GM18868 (cell line): Measurements from ENCODE around the gene KIAA0586.
"Not testable (repeated sequence)": the region's sequence is repeated elsewhere in the genome, so short reads cannot be mapped to it uniquely, and the experiment has no call there.

Experiments
- ATAC-seq: cut with Tn5 transposase; IDR thresholded peaks from one replicate; pipeline ENCODE4 v1.9.1; 2021; ENCODE audit warnings: mild to moderate bottlenecking, moderate library complexity; ENCODE audit not compliant: unreplicated experiment

KIAA0586 gene

GRCh38 chr14:58427281-58428117 is at the start of gene KIAA0586, which contains the start of gene TIMM9:
TSS of gene KIAA0586 (plus strand) at chr14:58427719. CDS start at chr14:58428265, 546 bp downstream.
TSS of gene TIMM9 (minus strand) at chr14:58427531. CDS start at chr14:58411945, 15,586 bp downstream.
- peak; percentile 90 for ATAC-seq

DNA sequence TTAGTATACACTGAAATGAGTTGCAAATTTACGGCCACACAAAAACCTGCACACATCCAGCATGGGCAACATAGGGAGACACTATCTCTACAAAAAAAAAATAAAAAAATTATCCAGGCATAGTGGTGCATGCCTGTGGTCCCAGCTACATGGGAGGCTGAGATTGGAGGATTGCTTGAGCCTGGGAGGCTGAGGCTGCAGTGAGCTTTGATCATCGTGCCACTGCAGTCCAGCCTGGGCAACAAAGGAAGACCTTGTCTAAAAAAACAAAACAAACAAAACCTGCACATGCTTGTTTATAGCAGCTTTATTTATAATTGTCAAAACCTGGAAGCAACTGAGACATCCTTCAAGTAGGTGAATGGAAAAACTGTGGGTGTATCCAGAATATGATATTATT is 36.7 kb upstream of the KIAA0586 start:
- no peak for ATAC-seq

DNA sequence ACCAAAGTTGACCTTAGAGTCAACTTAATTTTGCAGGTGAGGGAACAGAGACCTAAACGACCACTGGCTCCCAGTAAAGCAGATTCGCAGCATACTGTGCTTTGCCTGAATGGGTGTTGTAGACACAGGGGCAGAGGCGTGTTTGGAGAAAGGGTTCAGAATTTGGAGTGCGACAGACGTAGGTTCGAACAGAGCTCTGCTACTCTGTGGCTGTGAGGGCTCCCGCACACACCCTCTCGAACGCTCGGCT is 32.0 kb upstream of the KIAA0586 start:
- no peak for ATAC-seq

DNA sequence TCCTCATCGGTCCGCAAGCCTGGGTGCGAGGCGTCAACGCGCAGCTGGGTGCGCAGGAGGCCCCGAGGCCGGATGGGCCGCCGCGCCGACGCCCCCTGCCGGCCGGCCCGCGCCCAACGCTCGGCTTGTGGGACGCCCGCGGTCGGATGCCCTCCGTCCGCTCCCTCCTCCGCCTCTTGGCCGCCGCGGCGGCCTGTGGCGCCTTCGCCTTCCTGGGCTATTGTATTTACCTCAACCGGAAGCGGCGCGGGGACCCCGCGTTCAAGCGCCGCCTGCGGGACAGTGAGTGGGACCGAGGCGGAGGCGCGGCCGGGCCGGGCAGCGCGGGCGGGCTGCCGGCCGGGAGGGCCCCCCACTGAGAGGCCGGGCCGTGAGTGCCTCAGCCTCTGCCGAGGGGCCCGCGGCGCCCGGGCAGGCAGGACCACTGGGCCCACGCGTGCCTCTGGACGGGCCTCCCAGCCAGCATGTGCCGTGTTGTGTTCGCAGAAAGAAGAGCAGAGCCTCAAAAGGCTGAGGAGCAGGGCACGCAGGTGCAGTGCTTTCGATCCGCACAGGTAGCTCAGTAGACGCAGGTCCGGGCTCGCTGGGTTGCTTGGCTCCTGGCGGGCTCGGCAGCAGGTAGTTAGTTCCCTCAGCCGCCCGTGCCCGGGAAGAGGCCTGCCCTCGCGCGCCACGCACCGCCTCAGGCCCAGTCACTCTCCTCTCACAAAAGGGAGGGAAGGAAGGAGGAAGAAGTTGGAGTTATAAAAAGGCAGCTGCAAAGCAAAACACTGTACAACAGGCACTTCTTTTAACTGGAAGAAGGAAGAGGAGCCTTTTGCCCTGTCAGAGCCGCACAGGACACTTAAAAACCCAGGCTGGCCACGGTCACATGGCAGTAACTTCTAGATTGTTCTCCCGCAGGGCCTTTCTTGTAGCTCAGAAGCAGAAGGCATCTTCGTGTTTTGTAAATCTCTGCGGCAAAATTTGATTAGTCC is 31.4 kb upstream of the KIAA0586 start, which contains the start of gene TOMM20L:
TSS of gene TOMM20L (plus strand) at position 119 of the 977 bp plus-strand sequence. CDS start at position 147, 28 bp downstream.
- peak; percentile 94 for ATAC-seq

- no peak for ATAC-seq
These were observed 30.4 kb upstream of the KIAA0586 start for GRCh38 chr14:58397156-58397555.

GRCh38 chr14:58398495-58398894 is 29.0 kb upstream of the KIAA0586 start:
- ATAC-seq = no peak

DNA sequence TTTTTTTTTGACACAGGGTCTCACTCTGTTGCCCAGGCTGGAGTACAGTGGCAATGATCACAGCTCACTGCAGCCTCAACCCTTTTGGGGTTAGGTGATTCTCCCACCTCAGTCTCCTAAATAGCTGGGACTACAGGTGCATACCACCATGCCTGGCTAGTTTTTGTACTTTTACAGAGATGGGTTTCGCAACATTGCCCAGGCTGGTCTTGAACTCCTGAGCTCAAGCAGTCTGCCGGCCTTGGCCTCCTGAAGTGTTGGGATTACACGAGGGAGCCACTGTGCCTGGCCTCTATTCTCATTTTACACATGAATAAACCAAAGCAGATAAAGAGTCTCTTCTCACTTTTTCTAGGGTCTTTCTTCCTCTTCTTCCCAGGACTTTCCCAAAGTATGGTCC is 28.6 kb upstream of the KIAA0586 start:
- no peak for ATAC-seq

GRCh38 chr14:58401587-58401986 is 25.9 kb upstream of the KIAA0586 start:
- ATAC-seq = no peak

DNA sequence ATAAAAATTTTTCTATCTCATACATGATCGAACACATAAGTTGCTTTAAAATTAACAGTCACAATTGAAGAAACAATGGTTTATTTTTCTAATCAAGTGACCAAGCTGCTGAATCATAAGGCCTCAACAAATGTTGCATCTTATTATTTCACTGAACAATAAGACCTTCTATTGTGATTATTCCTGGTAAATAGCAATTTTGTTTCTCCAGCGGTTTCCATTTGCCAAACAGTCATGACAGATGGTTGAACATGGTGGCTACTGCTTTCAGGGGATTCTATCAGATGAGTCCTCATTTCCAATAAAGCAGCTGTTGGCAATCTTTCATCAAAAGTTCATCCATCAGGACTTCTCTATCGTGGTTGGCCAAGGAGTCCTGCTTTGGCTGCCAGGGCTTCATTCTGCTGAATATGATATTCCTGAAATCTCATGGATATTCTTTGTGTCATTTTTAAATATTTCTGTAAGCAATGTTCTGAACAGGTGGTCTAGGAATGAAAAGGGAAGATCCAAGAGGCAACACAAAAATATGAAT is 18.8 kb upstream of the KIAA0586 start:
- ATAC-seq = no peak

- no peak for ATAC-seq
These were observed 12.7 kb upstream of the KIAA0586 start for GRCh38 chr14:58414845-58415244.

- ATAC-seq = no peak
These were observed 11.6 kb upstream of the KIAA0586 start for GRCh38 chr14:58415636-58416547.

- not testable (repeated sequence) for ATAC-seq
These were observed 10.6 kb upstream of the KIAA0586 start for GRCh38 chr14:58416934-58417333.

DNA sequence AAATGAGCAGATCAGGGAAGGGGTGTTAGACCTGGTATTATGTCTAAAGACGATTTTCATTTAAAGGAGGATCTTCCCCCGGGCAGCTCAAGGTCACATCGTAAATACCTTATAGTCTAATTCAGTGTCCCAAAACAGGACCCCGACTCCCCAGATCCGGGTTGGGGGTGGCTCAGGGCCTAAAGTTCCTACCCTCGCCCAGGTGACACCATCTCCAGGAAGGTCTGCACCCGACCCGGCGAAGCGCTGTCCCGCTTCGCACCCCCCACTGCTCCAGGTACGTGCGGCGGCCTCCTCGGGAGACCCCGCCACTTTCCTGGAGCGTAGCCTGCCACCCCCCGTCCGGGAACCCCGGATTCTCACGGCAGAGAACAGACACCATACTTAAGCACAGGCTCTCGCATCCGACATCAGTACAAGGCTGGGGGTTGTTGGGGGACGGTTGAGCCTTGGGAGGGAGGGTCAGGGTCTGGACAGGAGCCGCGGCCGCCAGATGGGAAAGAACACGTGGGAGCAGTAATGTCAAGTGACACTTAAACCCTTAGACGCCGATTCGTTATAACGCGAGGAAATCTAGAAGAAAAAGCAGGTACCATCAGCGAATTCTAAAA is 744 bp upstream of the KIAA0586 start:
- ATAC-seq = peak; percentile 38

GRCh38 chr14:58428118-58428683 is 682 bp downstream of the KIAA0586 start:
- no peak for ATAC-seq

DNA sequence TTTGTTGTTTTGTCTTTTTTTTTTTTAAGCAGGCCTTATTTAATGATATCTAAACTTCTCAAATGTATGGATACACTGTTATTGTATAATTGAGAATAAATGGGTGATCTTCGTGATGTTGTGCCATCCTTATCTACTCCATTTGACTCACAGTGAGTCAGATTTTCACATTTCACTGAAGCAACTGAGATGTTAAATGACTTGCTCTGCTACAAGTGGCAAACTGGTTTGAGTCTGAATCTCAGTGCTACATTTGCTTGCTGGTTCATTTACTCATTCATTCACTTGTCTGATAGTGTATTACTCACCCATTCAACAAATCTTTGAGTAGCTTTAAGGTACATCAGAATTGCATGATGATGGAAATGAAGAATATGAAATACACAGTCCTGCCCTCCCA is 2.6 kb downstream of the KIAA0586 start:
- ATAC-seq = no peak

GRCh38 chr14:58439476-58439875 is 12.0 kb downstream of the KIAA0586 start:
- no peak for ATAC-seq

DNA sequence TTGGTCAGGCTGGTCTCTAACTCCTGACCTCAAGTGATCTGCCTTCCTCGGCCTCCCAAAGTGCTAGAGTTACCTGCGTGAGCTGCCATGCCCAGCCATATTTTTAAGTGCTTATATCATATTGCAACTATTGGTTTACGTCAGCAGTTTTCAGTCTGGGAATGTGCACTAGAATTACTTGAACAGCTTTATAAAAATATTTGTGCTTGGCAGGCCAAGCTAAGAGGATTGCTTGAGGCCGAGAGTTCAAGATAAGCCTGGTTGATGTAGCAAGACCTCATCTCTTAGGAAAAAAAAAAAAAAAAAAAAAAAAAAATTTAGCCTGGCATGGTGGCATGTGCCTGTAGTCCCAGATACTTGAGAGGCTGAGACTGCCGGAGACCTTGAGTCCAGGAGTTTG is 17.1 kb downstream of the KIAA0586 start:
- ATAC-seq = no peak

- ATAC-seq = no peak
These were observed 28.2 kb downstream of the KIAA0586 start for GRCh38 chr14:58455593-58456265.

- ATAC-seq = no peak
These were observed 33.3 kb downstream of the KIAA0586 start for GRCh38 chr14:58460772-58461171.
